Stimulated activated CD4-positive, alpha-beta T cell treated with anti-CD3 and anti-CD28 coated beads, Interleukin-15, amount 100 ng/mL, for 1 hour (primary cell): Measurements from ENCODE around the gene SH3BP2.

Experiments
- DNase-seq, 2 donors: peaks; one replicate each; pipeline ENCODE4 v3.0.0-alpha.2; 2020; ENCODE audit warnings: low read depth in 1 of 2, low spot score in 1 of 2

Gene SH3BP2

GRCh38 chr4:2817701-2818350 lies 24.9 kb downstream of the SH3BP2 start:
- DNase-seq: no peak

GRCh38 chr4:2818351-2818939 lies 25.6 kb downstream of the SH3BP2 start:
- no peak for DNase-seq

DNA sequence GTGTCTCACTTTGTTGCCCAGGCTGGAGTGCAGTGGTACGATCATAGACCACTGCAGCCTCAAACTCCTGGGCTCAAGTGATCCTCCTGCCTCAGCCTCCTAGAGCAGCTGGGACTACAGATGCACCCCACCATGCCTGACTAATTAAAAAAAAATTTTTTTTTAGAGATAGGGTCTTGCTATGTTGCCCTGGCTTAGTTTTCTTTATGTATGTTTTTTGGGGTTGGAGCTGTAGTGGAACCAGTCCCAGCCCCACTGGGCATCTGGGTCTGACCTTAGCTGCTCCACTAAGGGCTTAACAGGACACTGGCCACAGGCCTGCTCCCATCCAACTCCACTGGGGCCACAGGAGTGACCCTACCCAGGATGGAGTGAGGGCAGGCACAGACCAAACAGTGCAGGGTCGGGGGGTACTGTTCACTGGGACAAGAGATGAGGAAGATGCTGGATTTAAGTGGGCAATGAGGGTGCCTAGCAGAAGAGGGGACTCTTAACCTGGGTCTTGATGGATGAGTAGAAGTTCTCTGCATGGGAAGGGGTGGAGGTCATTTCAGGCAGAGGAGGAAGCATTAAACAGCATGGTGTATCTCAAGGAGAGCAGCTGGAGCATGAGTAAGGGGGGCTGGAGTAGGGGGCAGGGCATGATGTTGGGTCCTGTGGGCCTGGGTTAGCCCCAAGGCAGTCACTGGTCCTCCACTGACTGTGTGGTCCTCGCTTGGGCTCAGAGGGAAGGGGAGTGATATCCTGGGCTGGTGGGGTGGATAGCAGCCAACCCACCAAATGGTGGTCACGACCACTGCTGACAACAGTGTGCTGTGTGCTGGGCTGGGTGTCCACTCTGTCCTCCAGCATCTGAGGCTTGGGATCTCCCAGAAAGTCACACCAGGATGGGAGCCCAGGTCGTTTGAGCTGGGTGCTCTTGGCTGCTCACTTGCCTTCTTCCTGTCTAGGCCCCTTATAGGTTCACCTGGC lies 26.6 kb downstream of the SH3BP2 start:
- no peak for DNase-seq

DNA sequence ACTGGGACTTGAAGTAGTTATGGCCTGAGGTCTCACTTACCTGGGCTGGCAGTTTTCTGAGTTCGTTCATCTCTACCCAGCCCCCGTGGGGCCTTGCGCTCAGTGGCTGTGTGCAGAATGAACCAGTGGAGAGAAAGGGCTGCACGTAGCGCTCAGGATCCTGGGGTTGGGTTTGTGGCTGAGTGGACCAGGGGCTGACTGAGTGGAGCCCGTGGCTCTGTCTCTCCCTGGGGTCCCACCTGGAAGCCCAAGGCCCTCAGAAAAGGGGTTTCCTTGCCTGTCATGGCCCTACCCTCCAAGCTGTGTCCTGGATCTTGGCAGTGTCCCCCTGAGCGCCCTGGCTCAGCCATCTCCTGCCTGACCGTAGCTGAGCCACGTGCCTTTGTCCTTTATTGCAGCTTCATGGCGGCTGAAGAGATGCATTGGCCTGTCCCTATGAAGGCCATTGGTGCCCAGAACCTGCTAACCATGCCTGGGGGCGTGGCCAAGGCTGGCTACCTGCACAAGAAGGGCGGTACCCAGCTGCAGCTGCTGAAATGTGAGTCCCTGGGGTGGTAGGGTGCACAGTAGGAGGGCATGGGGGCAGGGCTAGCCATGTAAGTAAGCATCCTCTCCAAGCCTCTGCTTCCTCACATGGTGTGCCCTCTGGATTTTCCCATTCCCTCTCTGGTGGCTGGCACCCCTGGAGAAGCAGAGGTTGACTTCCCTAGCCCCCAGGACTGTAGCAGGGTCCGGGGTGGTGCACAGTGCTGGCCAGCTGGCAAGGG lies 27.5 kb downstream of the SH3BP2 start:
- DNase-seq: no peak

GRCh38 chr4:2822461-2823300 lies 29.8 kb downstream of the SH3BP2 start:
- DNase-seq: no peak

- no peak for DNase-seq
Measured at GRCh38 chr4:2823301-2823670, 30.4 kb downstream of the SH3BP2 start.

DNA sequence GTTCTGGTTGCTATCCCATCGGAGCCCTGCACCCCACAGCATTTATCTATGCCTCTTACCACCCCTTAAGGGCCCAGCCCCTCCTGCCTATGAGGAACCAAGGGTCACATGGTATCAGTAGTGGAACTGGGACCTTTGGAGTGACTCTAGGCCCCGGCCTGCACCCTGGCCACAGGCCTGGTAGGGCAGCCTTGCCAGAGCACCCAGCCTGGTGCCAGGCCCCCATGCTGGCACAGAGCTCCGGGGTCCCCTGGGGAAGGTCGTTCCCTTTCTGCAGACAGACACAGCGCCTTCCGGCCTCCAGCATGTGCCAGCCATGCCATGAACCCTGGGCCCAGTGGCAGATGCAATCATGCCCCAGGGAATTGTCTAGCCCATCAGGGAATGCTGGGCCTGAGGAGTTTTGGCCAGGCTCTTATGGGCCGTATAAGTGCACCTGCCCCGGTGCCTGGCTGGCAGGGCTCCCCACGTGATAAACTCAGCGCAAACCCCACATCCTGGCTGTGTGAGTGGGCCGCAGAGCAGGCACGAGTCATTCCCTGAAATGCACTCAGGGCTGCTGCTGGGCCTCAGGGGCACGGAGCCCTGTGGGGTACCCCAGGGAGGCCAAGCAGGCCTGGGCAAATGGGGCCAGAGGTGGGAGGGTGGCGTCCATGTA lies 30.9 kb downstream of the SH3BP2 start:
- DNase-seq: no peak

GRCh38 chr4:2824329-2824835 lies 31.5 kb downstream of the SH3BP2 start:
- no peak for DNase-seq

DNA sequence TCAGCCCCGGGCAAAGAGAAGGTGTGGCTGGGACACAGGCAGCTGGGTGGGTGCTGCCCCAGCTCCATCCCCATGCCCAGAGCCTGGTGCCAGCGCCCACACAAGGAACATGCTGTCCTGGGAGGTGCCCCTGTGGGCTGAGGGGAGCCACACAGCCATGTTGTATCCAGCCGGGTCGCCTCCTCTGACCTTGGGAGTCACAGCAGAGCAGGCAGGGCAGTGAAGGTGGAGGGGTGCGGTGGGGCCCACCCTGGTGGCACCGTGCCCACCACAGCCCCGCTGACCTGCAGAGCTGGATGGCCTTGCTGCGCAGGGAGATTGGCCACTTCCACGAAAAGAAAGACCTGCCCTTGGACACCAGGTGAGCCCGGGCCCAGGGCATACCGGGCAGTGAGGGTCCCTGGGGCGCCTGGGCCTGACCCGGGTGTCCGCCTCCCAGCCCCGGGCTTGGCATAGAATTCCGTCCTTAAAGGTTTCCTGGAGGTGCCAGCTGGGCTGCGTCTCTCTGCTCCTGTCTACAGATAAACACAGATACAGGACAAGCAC lies 32.0 kb downstream of the SH3BP2 start:
- no peak for DNase-seq

DNA sequence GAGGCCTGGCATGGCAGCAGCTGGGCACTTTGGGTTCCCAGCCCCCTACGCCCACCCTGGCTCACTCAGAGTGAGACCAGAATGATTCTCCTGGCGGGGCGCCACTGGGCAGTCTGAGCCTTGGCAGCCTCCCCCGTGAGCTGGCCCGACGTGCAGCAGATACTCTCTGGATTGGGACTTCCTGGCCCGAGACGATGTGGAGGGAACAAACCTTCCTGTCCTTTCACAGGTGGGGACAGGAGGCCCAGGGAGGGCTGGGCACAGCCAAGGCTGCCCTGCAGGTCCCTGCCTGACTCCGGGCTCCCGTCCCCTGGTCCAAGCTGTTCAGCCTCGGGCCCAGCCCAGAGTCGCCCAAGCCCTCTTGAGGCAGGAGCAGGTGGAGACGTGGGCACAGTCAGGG lies 32.9 kb downstream of the SH3BP2 start:
- DNase-seq: no peak

- no peak for DNase-seq
Measured at GRCh38 chr4:2827071-2827873, 34.4 kb downstream of the SH3BP2 start.

DNA sequence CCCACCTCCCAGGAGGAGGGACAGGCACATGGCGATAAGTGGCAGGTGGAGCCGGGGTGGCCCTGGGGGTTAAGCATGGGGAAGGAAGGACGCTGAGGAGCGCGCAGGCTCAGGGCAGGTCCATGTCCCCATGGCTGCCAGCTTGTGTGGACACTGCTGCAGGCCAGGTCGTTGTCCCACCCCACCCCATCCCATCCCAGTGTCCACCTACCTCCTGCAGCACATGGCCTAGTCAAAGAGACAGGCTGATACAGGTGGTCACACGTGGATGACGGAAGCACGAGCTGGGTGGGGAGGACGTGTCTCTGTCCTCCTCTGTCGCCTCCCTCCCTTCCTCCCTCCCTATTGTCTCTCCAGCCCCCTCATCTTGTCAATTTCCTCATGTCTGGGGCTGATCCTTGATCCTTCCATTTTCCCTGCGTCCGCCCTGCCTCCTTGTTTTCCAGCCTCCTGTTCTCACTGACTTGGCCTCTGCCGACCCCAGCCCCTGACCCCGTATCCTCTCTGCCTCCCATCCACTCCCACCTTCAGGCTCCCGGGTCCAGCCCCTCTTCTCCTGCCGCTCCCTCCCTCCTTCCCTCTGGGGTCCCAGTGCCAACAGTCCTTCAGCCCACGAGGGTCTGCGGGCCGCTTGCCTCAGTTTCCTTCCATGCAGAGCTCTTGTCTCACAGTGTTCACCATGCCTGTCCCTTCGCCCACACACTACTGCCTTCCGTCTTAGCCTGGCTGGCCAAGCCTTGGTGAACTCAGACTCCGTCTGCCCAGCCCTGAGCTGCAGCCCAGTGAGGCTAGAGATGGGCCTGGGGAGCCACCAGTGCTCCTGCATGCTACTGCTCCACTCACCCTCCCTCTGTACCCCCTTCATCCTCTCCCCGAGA lies 35.2 kb downstream of the SH3BP2 start:
- DNase-seq: no peak

- DNase-seq: no peak
Measured at GRCh38 chr4:2828758-2829181, 35.9 kb downstream of the SH3BP2 start.

GRCh38 chr4:2829321-2829932 lies 36.5 kb downstream of the SH3BP2 start:
- DNase-seq: no peak

DNA sequence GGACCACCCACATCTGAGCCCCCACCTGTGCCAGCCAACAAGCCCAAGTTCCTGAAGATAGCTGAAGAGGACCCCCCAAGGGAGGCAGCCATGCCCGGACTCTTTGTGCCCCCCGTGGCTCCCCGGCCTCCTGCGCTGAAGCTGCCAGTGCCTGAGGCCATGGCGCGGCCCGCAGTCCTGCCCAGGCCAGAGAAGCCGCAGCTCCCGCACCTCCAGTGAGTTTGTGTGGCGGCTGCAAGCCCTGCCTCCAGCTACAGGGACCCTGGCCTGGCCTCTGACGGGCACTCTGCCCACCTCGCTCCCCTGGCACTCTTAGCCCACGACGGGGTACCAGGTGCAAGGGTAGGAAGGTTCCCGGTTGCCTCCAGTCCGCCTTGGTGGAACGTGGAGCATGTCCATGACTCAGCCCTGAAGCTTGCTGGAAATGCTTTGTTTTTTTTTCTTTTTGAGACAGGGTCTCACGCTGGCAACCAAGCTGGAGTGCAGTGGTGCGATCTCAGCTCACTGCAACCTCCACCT lies 37.1 kb downstream of the SH3BP2 start:
- DNase-seq: no peak

DNA sequence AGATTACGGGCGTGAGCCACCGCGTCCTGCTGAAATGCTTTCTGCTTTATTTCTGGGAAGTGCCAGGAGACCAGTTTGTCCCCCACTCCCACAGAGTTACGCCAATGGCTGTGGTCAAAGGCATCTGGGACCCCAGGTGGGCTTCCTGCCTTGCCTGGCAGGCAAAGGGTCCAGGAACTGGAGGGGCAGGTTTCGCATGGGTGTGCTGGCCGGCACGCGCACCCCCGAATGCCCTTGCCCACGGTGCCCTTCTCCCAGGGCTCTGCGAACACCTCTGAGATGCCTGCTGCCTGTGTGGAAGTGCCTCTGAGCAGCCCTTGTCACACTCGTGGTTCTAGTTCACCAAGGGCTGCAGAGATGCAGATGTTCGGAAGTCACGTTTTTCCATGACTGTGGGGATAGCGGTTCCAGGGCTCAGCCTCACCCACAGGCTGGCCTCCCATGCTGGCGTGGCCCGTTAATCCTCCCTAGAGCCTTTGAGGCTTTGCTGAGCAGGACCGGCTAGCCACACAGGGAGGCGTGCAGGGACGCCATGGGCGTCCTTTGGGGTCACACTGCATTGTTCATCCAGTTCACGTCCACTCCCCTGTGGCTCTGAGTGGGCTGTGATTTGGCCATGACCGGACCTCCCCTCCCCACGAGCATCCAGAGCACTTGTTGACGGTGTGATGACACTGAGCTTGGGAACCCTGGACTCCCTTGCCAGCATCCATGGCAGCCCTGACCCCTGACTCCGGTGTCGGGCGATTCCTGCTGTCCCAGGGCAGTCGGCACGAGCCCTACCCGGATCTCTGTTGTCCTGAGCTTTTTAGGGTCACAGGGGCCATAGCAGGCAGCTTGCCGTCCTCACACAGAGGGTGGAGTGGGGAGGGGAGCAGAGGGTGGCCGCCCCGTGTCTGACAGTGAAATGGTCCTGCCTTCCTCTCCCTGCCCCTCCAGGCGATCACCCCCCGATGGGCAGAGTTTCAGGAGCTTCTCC lies 38.0 kb downstream of the SH3BP2 start:
- no peak for DNase-seq
